GM21825 (cell line): Measurements from ENCODE around the gene PIK3C2G.
"Not testable (repeated sequence)": the region's sequence is repeated elsewhere in the genome, so short reads cannot be mapped to it uniquely, and the experiment has no call there.

Experiments
- ATAC-seq: cut with Tn5 transposase; IDR thresholded peaks from one replicate; pipeline ENCODE4 v1.9.1; 2021; ENCODE audit warnings: mild to moderate bottlenecking, moderate library complexity; ENCODE audit not compliant: unreplicated experiment

PIK3C2G gene

DNA sequence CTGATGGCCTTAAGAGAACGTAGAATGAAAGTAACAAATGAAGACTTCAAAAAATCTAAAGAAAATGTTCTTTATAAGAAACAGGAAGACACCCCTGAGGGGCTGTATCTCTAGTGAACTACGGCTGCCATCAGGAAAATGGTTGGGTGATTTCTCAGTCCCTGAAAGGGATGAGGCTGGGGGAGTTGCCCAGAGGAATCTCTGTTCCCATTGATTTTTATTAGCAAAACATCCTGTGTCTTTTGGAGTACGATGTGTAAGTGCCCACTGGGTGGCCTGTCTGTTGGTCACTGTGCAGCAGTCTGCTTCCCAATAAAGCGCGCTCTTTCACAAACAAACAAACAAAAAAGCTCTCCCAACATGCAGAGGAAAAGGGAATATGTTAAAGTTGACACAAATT, 432.7 kb downstream of the PIK3C2G start:
- ATAC-seq: not testable (repeated sequence)

DNA sequence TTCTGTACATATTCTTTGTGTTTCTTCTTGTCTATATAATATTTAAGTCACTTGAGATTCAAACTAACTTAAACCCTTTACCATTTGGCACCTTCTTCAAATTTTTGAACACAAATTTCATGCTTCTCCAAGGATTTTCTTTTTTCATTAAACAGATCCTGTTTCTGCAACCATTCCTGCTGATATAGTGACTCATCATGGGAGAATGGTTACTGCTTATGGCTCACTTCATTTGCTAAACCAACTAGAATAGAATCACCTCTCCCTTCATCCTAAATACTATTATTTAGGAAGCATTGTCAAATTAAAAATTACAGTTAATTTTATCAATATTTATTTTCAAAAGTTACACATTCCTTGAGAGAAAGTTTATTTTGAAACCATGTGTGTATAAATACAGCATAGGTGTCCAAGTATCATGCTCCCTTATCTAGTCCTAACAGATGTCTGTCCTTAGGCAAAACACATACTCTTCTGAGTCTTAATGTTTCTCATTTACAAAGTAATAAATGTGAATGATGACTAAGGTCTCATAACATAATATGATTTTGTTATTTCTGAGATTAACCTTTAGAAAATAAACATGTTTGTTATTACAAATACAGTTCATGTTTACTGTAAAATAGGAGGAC, 435.8 kb downstream of the PIK3C2G start:
- ATAC-seq: no peak
